HTERT RPE-1 (cell line): ENCODE results near the gene CFC1B.
"Not testable (repeated sequence)": the region's sequence is repeated elsewhere in the genome, so short reads cannot be mapped to it uniquely, and the experiment has no call there.

Source experiments
- in situ Hi-C: fragments of 300-500 bp; cut with MboI; formaldehyde crosslinking; loops from 4 replicates; pipeline ENCODE4 v1.14.3; 2020; ENCODE audit warnings: low sequenced_read_pairs

CFC1B gene

GRCh38 chr2:130556441-130556840 lies 35.4 kb downstream of the CFC1B start:
- in situ Hi-C loops: not testable (repeated sequence)

DNA sequence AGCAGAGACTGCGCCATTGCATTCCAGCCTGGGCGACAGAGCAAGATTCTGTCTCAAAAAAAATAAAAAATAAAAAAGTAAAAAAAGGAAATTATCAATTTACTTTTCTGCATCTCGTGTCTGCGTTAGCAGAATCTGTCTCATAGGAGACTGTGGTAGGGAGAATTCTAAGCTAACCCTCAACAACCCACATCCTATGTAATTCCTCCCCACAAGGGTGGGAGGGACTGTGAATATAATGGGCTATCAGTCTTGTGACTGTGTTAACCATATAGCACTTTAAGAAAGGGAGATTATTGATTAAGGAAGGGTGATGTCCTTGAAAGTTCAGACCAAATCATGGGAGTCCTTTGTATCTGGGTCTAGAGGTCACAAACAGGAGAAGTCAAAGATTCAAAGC lies 45.1 kb downstream of the CFC1B start:
- in situ Hi-C loops: not testable (repeated sequence)

DNA sequence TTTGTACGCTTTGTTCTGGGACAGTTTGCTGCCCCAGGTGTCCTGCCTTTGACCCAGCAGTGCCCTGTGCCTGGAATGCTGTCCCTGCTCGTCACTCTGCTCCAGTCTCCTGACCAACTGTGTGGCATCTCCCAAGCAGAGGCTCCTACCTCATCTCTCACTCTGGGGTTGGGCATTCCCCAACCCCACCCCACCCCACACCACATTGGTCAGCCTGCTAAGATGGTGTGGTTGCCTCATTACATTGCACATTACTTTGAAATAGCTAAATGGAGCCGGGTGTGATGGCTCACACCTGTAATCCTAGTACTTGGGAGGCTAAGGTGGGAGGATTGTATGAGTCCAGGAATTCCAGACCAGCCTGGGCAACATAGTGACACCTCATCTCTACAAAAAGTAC lies 50.9 kb downstream of the CFC1B start:
- in situ Hi-C loops: not testable (repeated sequence)

DNA sequence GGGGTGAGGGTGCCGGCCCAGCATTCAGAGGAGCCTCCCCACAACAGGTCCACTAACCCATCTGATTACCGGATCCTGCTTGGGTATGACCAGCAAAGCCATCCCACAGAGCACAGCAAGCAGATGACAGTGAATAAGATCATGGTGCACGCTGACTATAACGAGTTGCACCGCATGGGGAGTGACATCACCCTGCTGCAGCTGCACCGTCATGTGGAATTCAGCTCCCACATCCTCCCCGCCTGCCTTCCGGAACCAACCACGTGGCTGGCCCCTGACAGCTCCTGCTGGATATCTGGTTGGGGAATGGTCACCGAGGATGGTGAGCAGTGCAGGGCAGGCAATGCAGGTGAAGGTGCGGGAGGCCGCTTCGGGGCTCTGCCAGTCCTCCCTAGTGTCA lies 53.2 kb downstream of the CFC1B start:
- in situ Hi-C loops: not testable (repeated sequence)

- in situ Hi-C loops: not testable (repeated sequence)
Observed at GRCh38 chr2:130576209-130576784, 55.3 kb downstream of the CFC1B start.

DNA sequence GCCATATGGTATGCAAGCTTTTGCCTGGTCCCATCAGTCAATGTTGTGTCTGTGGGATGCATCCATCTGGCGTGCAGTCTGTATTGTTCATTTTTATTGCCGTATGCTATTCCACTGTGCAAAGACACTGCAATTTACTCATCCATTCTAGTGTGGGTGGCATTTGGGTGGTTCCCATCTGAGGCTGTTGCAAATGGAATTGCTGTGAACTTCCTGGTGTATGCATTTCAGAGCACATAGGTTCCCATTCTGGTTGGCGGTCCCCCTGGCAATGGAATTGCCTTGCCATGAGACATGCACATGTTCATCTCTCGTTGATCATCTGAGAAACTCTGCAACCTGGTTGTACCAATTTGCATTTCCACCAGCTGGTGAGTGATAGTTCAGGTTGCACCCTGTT lies 56.5 kb downstream of the CFC1B start:
- in situ Hi-C loops: not testable (repeated sequence)
